Activated CD8-positive, alpha-beta memory T cell treated with anti-CD3 and anti-CD28 coated beads, Interleukin-2, amount 50 U/mL, for 1 hour (primary cell): ENCODE data around the gene ANKRD50.

Source experiments
- DNase-seq: peaks from one replicate; pipeline ENCODE4 v3.0.0-alpha.2; 2020; ENCODE audit errors: extremely low read depth

Gene ANKRD50

GRCh38 chr4:124712372-124713184, at the start of gene ANKRD50:
Gene ANKRD50 (minus strand): TSS chr4:124712732. CDS start chr4:124710511, 2,221 bp downstream.
- no peak for DNase-seq

- no peak for DNase-seq
Observed at GRCh38 chr4:124757126-124757525, 44.6 kb upstream of the ANKRD50 start.

- no peak for DNase-seq
Observed at GRCh38 chr4:124754681-124755080, 42.1 kb upstream of the ANKRD50 start.

GRCh38 chr4:124753941-124754581, 41.5 kb upstream of the ANKRD50 start:
- no peak for DNase-seq

- DNase-seq, result no peak
Observed at GRCh38 chr4:124749421-124749820, 36.9 kb upstream of the ANKRD50 start.

- DNase-seq, result no peak
Observed at GRCh38 chr4:124748965-124749364, 36.4 kb upstream of the ANKRD50 start.

- no peak for DNase-seq
Observed at GRCh38 chr4:124745985-124746801, 33.7 kb upstream of the ANKRD50 start.

GRCh38 chr4:124743711-124744110, 31.2 kb upstream of the ANKRD50 start:
- DNase-seq, result no peak

GRCh38 chr4:124740501-124740900, 28.0 kb upstream of the ANKRD50 start:
- DNase-seq, result no peak

- DNase-seq, result no peak
Observed at GRCh38 chr4:124738994-124739393, 26.5 kb upstream of the ANKRD50 start.

- no peak for DNase-seq
Observed at GRCh38 chr4:124737619-124738018, 25.1 kb upstream of the ANKRD50 start.

- no peak for DNase-seq
Observed at GRCh38 chr4:124736526-124736925, 24.0 kb upstream of the ANKRD50 start.

- DNase-seq, result no peak
Observed at GRCh38 chr4:124727331-124727890, 14.9 kb upstream of the ANKRD50 start.

GRCh38 chr4:124726269-124726668, 13.7 kb upstream of the ANKRD50 start:
- no peak for DNase-seq

- DNase-seq, result no peak
Observed at GRCh38 chr4:124722071-124722470, 9.5 kb upstream of the ANKRD50 start.

GRCh38 chr4:124717101-124717500, 4.6 kb upstream of the ANKRD50 start:
- DNase-seq, result no peak

- no peak for DNase-seq
Observed at GRCh38 chr4:124713185-124713592, 657 bp upstream of the ANKRD50 start.

- no peak for DNase-seq
Observed at GRCh38 chr4:124711471-124712371, 811 bp downstream of the ANKRD50 start.

GRCh38 chr4:124710911-124711310, 1.6 kb downstream of the ANKRD50 start:
- DNase-seq, result no peak

- no peak for DNase-seq
Observed at GRCh38 chr4:124710015-124710741, 2.4 kb downstream of the ANKRD50 start.
